ENCODE data around the gene GGTLC2. TPM values are rescaled to one million over a fixed set of nuclear protein-coding genes. Genes with fewer than 3 reads are reported as not detected.
A peak's percentile ranks its signal among the peaks of the same experiment; 100 is the strongest.

Gene GGTLC2
- total RNA-seq, 1 donor from 2014 or later, result not detected

DNA sequence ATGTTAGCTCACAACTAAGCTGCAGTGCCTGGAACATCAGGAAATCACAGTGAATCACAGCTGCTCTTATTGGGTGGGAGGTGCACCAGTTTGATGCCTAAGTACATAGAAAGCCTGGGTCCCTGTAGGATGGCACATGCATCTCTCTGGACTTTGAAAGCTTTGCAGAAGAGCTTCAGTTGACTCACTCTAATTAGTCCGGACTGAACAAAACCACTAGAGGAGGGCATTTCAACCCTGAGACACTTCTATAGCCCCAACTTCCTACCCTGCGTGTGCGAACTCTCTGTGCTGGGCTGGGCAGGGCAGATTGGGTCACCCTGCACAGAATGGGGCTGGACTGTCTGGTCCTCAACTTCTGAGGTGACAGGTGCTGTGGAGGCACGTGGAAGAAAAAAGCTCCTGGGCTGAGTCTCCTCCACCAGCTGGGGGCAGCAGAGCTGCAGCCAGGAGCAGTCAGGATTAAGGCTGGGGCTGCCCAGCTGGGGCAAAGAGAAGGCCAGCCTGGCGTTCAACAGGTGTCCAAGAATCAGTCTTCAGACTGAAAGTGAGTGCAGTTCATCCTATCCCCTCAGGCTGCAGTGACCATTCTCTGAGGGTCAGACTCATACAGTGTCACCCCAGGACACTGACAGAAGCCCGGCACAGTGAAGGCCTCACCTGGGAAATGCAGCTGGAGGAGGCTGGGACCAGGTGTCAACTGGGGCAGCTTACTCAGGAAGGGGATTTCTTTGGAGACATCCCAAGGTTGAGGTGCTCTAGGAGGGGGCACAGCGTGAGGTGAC is 22.1 kb downstream of the GGTLC2 start:
- no peak for DNase-seq (ENCODE audit: low read depth)
- no peak overlapping the region for H3K4me3 ChIP-seq (ENCODE audit: low read depth, low read length)
- TF ChIP-seq CTCF (IDR thresholded peaks at IDR 0.05; ENCODE audit: insufficient read depth, low read length, poor library complexity, severe bottlenecking), result peak; percentile 84
- no peaks in the 10 kb centered on the region for H3K27me3 ChIP-seq (ENCODE audit: control insufficient read depth, insufficient read depth, low read length)
- H3K36me3 ChIP-seq (ENCODE audit: control insufficient read depth, insufficient read depth, low read length), result no peaks in the 10 kb centered on the region

DNA sequence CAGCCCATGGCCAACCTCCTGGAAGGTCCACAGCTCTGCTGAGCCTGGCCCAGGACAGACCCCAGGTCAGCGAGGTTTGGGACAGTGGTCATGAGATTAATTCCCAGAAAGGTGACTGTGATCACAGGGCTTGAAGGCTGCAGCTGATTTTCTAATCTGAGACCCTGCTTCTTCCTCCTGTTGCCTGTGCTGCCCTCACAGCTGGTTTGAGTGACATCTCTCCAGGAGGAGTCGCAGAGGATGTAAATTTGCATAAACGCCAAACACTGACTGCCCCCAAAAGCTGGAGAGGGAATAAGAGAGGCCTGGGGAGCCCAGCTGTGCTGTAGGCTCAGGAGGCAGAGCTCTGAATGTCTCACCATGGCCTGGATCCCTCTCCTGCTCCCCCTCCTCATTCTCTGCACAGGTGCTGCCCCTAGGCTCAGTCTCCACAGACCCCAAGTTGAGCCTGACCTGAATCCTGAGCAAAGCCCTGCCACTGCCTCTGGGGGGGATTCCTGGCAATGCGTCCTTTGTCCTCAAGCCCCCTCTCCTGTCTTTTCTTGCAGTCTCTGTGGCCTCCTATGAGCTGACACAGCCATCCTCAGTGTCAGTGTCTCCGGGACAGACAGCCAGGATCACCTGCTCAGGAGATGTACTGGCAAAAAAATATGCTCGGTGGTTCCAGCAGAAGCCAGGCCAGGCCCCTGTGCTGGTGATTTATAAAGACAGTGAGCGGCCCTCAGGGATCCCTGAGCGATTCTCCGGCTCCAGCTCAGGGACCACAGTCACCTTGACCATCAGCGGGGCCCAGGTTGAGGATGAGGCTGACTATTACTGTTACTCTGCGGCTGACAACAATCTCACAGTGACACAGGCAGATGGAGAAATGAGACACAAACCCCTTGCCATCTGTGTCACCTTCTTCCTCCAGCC is 23.8 kb downstream of the GGTLC2 start:
- Histone ChIP-seq H3K4me3 (ENCODE audit: low read depth, low read length) (no peak overlapping the region), H3K36me3 (ENCODE audit: control insufficient read depth, insufficient read depth, low read length) (no peaks in the 10 kb centered on the region), H3K27me3 (ENCODE audit: control insufficient read depth, insufficient read depth, low read length) (no peaks in the 10 kb centered on the region)
- no peak for DNase-seq (ENCODE audit: low read depth)
- no peak for TF ChIP-seq CTCF (IDR thresholded peaks at IDR 0.05; ENCODE audit: insufficient read depth, low read length, poor library complexity, severe bottlenecking)

GRCh38 chr22:22669093-22669492 is 24.7 kb downstream of the GGTLC2 start:
- no peaks in the 10 kb centered on the region for H3K36me3 ChIP-seq (ENCODE audit: control insufficient read depth, insufficient read depth, low read length)
- no peak overlapping the region for H3K4me3 ChIP-seq (ENCODE audit: low read depth, low read length)
- DNase-seq (ENCODE audit: low read depth), result no peak
- TF ChIP-seq CTCF (IDR thresholded peaks at IDR 0.05; ENCODE audit: insufficient read depth, low read length, poor library complexity, severe bottlenecking), result no peak
- no peaks in the 10 kb centered on the region for H3K27me3 ChIP-seq (ENCODE audit: control insufficient read depth, insufficient read depth, low read length)

DNA sequence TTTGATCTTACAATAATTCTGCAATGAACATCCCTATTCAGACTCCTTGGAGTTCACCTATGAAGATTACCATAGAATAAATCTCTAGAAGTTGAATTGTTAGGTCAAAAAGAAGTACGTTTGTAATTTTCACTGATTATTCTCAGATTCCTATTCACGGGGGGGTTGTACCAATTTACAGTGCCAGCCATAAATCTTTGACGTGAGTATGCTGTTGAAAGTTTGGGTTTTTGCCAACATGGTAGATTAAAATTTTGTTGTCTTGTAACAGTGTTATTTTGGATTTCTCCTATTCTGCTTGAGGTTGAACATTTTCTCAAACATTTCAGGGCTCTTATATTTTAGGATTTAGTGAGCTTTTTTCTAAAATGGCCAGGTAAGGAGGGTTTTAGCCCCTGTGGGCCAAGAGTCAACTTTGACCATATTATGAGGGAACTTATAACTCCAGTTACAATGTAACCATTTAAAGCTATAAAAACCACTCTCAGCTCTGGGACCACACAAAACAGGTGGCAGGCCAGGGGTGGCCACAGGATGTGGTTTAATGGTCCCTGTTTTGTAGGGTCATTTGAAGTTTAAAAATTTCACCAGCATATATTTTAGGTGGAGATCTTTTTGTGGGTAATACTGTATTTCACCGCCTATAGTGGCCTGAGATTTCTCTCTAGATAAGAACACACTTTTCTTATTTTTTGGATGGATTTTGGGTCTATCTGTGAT is 25.8 kb downstream of the GGTLC2 start:
- no peak for DNase-seq (ENCODE audit: low read depth)
- H3K4me3 ChIP-seq (ENCODE audit: low read depth, low read length), result no peak overlapping the region
- no peak for TF ChIP-seq CTCF (IDR thresholded peaks at IDR 0.05; ENCODE audit: insufficient read depth, low read length, poor library complexity, severe bottlenecking)
- no peaks in the 10 kb centered on the region for H3K36me3 ChIP-seq (ENCODE audit: control insufficient read depth, insufficient read depth, low read length)
- no peaks in the 10 kb centered on the region for H3K27me3 ChIP-seq (ENCODE audit: control insufficient read depth, insufficient read depth, low read length)

DNA sequence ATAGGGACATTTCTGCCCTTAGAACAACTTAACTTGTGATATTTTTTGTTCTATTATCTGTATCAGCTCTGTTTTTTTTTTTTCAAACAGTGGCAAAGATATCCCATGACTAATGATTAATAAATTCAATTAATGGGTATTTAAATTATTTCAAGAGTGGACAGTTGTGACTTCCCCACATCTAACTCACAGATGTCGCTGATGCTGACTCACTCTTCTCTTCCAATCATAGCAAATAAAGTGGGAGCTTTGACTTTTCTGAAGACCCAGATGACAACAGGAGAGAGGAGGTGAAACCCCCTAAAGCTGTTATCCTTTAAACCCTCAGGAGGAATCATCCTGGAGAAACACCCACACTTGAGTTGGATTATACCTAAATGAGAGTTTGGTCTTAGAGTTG is 27.1 kb downstream of the GGTLC2 start:
- no peak overlapping the region for H3K4me3 ChIP-seq (ENCODE audit: low read depth, low read length)
- no peaks in the 10 kb centered on the region for H3K27me3 ChIP-seq (ENCODE audit: control insufficient read depth, insufficient read depth, low read length)
- no peaks in the 10 kb centered on the region for H3K36me3 ChIP-seq (ENCODE audit: control insufficient read depth, insufficient read depth, low read length)
- TF ChIP-seq CTCF (IDR thresholded peaks at IDR 0.05; ENCODE audit: insufficient read depth, low read length, poor library complexity, severe bottlenecking), result no peak
- no peak for DNase-seq (ENCODE audit: low read depth)

Measured in kidney epithelial cell (primary cell).